Iris pigment epithelial cell (primary cell): ENCODE results near the gene ZNF800.

Source experiments
- DNase-seq: peaks from one replicate; pipeline ENCODE4 v3.0.0-alpha.2; 2011; ENCODE audit warnings: low read depth

ZNF800 gene

DNA sequence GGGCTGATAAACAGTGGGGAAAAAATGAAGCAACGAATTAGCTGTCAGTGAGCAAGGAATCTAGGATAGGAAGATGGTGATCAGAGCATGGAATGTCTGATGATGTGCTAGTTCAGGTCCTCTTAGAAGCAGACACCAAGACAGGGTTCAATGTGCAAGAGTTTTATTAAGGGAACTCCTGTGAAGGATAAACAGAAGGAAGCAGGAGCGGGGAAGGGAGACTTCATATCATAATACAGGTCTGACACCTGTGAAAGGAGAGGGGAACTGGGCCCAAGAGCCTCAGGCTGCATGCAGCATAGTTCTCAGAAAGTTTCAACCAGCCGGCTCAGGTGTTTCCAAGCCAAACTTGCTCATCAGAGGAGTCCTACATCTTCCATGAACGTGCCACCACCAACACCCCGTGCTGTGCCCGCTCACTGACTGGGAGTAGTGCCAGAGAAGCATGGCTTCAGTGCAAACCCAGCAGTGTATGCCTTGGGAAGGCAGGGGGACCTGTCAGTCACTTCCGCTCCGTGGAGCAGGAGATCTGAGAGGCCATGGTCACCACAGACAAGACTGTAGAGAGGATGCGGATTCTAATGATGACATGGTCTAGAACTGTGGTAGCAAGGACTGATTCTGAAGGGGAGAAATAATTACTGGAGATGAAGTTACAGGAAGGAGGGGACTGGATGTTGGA is 45.8 kb downstream of the ZNF800 start:
- DNase-seq, result no peak

DNA sequence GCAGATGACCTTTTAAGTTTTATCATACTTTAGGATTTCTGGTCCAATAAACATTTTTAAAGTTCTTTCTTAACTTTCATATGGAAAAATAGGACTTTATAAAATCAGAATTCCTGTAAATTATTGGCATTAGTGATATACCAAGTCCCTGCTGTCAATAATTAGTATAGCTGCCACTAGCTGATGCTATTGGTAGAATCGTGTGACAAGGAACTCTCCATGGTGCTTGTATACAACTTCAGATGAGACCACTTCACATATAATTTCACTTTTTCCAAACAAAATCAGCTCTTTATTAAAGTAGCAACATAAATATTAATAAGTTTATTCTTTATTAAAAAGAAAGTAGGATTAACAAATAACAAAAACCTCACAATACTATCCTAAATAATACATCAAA is 49.9 kb downstream of the ZNF800 start:
- DNase-seq, result no peak

DNA sequence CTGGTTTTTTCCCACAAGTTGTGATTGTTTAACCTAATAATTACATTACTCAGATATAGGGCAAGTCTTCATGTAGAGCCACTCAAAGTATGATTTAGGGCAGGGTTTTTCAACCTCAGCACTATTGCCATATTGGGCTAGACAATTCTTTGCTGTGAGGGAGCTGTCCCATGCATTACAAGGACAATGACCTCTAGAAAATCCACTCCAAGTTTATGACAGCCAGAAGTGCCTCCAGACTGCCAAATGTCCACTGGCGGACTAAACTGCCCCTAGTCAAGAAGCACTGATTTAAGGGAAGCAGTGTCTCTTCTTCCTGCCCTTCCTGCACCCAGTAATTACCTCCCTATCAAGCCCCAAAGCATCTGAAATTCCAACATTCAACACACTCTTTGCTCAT is 54.4 kb downstream of the ZNF800 start:
- no peak for DNase-seq

DNA sequence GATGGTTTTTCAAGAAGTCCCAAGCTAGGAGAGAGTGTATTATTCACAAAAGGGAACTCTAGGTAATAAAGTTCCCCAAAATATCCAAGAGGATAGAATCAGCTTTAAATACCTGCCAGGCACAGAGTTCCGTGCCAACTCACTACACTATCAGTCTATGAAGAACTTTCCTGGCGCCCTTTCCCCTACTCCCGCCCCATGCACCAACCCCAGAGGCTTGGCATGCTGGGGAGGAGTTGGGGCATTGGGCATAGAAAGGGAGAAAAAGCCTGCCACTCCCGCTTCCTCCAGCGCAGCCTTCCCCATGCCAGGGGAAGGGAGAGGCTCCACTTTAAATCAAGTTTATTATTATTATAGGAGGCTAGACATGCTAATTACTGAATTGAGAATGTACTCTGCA is 54.9 kb downstream of the ZNF800 start:
- no peak for DNase-seq

DNA sequence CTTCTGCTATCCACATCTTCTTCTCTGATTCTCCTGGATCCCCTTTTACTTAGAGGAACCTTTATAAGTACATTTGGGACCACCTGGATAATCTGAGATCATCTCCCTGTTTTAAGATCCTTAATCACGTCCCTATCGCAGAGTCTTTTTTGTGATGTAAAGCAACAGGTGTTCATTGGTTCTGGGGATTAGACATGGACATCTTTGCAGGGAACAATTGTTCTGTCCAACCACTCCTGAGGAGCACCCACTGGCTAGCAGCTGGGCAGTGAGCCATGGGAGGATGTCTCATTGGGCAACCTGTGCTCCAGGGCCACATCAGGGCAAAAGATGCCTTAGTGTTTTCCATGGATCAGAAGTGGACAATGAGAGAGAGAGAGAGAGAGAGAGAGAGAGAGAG is 56.0 kb downstream of the ZNF800 start:
- DNase-seq, result no peak

DNA sequence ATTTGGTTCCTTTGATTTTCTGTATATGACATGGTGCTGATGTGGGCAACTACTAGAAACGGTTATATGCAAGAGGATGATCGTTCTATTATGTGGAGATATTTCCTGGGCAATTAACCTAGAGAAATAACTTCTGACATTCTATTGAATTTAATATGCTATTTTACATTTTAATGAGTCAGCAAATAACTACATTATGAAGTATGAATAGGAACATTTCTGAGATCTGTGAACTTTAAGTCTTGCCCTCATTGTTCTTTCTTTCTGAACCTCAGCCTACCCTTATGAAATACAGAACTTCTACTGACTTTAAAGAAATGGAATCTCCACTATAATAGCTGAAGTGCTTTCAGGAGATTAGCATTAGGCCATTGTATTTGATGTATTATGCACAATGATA is 59.6 kb downstream of the ZNF800 start:
- DNase-seq, result no peak

DNA sequence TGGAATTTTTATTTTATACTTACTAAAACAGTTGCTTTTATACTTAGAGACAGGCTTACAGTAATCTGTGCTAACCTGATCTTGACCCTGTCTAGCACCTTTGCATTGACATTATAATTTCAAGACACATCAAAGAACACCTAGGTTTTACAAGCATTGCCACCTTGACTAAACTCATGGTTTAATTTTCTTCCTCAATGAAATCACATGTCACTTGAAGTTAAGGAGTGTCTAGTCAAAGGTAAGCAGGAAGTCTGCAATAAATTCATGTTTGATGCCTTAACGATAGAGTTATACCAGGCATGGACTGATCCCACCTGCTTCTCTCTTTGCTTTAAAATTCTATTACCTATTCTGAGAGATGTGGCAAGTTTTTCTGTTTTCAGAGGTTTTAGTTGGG is 62.4 kb downstream of the ZNF800 start:
- no peak for DNase-seq

DNA sequence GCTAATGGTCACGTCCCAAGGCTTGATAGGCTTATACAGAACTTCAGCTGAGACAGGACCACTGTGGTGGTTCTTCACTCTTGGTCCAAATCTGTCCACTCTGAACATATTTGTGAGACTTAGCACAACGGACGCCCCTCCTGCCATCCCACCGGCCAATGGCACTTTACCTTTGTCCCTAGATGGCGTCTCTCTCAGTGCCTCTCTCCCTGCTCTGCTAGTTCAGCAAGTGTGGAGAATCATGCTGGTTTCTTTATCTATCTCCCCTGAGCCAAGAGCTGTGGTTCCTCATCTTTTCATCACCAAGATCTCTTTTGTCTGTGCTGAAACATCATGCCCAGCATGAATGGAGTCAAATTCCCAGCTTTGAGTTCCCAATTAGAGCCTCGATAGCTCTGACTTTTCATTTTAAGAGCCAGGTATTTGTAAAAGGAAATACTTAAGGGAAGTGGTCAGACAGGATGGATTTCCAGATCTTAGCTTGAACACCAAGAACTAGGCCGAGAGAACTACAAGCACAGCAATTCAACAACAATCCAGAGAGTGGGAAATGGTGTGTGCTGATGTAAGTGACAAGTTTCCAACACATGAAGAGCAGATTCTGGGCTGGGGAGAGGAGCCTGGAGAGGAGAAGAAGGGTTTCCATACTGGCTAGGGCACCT is 69.5 kb downstream of the ZNF800 start:
- no peak for DNase-seq

DNA sequence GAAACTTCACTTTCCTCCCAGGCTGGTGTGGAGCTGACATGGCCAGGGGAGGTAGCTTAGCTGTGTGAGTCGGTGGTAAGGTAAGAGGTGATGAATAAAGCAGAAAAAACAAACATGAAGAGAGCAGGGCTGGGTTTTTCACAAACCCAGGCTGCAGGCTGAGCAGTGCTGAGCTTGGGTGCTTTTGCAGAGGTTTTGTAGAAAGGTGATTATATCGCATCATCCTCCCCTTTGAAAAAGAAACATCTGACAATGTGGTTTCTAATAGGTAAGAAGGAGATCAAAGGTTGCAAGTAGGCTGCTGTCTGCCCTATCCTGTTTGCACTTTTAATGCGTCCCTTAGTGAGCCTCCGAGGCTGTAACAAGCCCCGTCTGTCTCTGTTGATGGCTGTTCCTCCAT is 70.2 kb downstream of the ZNF800 start:
- DNase-seq, result no peak

DNA sequence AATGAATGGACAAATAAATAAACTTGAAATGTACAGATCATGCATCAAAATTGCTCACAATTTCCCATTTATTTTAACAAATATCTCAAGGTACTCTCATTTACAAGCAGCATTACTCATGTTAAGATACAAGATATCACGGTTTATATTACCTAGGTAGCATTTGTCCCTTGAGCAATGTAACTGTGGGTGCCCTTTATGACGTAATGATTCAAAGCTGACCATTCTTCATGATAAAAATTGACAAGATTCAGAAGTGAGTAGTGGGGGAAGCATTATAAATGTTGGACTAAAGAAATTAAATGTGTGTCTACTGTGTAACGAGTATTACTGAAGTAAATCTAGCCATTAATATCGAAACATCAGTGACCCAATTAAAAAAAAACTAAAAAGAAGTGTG is 71.5 kb downstream of the ZNF800 start:
- no peak for DNase-seq
